NCI-H1694 treated with DMSO at 0.1 percent for 48 hours (cell line): ENCODE data around the gene BID.

Experiments
- DNase-seq: peaks from one replicate; lab custom pipeline; 2025; lab: John Stamatoyannopoulos, UW

BID gene

DNA sequence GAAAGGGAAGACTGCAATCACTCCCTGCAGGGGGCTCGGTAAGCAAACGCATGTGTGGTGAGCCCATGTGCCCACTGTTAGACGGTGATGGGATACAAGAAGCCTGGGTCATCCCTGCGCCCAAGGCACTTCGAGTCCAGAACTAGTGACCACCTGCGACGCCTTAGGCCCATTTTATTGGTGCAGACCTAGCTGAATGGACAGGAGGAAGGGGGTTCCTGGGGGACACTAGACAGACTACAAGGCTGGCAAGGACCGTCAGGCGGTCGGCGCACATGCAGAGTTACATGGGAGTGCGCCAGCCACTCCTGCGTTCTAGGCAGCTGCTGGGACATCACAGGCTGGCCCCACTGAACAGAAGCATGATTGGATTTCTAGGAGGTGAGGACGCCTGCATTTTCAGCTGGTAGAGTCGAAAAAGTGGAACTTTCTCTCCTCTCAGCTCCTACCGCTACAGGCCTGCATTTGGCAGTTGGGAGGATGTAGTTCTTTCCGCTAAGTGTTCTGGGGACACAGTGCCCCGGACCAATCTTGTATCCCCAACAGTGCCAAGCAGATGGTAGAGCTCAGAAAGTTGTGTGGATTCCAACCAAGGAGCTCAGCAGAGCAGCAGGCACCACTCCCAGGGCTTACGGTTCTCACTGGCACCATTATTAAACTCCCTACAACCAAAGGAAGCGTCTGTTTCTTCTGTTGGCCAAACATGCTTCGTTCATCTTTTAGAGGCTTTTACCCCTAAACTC is 35.7 kb downstream of the BID start:
- no peak for DNase-seq

- DNase-seq = no peak
These were observed 40.1 kb downstream of the BID start for GRCh38 chr22:17734187-17734586.

DNA sequence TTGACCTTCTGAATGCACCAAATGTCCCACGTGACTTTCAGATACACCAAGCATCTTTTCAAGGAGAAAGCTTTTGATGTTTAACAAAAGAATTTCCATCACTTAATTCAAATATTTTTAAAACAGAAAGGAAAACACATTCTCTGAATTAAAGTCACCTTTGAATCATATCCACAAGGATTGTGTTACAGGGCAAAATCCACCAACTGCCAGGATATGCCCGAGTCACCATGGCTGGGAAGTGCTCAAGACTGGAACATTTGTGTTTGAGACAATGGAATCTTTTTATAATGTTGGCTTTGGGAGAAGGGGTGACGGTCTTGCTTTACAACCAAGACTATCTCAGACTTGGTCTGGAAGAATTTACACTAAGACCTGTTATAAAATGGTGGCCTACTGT is 40.8 kb downstream of the BID start:
- DNase-seq = no peak

GRCh38 chr22:17732251-17732854 is 41.9 kb downstream of the BID start:
- DNase-seq = no peak

DNA sequence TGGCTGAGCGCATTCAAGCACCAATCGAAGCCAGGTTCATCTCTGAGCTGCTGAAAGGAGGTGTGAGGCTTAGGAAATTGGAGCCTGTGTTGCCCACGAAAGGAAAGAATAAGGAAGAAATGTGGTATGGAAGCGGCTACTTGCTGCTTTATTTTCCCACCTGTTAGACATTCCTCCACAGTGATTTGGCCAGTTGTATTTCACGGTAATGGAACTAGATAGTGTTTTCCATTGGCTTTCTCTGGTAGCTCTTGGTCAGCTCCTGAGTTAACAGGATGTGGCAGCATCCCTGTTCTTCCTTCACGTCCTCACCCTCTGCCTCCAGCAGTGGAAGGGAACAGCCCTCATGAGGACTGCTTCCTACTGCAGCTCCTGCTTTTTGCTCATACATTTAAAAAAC is 44.7 kb downstream of the BID start:
- no peak for DNase-seq

DNA sequence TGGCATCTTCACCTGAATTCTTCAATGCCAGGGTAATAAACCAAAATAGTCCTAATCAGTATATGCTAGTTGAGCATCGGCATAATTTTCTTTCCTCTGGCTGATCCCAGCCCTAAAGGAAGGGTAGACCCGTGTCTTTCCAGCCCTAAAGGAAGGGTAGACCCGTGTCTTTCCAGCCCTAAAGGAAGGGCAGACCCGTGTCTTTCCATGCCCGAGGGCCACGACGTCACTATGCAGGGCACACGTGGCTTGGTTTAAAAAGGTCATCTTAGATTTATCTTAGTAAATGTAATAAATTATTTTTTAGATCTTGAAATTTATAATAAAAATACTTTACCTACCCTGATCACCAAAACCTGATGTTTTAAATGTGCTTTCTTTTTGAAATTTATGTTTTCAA is 45.5 kb downstream of the BID start:
- no peak for DNase-seq

DNA sequence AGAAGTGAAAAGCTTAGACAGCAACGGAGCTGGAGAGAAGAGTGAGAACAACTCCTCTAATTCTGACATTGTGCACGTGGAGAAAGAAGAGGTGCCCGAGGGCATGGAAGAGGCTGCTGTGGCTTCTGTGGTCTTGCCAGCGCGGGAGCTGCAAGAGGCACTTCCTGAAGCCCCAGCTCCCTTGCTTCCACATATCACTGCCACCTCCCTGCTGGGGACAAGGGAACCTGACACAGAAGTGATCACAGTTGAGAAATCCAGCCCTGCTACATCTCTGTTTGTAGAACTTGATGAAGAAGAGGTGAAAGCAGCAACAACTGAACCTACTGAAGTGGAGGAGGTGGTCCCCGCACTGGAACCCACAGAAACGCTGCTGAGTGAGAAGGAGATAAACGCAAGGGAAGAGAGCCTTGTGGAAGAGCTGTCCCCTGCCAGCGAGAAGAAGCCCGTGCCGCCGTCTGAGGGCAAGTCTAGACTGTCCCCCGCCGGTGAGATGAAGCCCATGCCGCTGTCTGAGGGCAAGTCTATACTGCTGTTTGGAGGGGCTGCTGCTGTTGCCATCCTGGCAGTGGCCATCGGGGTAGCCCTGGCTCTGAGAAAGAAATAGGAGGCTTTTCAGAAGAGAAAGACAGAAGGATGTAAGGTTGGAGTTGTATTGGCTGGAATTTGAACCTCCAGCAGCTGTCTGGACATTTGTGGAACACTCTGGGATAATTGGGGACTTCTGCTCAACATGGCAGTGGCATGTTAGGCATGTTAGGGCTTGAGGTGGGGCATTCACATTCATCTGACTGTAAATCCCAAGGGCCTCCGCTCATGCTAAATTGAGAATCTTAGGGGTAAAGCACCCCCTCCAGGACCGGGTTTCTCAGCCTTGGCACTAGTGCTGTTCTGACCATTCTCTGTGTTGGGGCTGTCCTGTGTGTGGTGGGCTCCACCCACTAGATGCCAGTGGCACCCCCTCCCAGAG is 47.1 kb downstream of the BID start:
- DNase-seq = no peak

- no peak for DNase-seq
These were observed 48.0 kb downstream of the BID start for GRCh38 chr22:17726006-17726927.

DNA sequence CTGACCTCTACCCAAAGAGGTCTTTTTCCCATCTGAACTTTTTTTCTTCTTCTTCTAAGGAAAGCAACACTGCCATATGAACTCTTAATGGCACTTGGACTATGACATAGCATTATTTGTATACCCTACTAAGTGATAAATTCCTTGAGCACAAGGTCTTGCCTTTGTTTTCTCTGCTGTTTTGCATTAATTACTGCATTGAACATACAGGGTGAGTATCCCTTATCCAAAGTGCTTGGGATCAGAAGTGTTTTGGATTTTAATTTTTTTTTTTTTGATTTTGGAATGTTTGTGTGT is 48.8 kb downstream of the BID start:
- no peak for DNase-seq

DNA sequence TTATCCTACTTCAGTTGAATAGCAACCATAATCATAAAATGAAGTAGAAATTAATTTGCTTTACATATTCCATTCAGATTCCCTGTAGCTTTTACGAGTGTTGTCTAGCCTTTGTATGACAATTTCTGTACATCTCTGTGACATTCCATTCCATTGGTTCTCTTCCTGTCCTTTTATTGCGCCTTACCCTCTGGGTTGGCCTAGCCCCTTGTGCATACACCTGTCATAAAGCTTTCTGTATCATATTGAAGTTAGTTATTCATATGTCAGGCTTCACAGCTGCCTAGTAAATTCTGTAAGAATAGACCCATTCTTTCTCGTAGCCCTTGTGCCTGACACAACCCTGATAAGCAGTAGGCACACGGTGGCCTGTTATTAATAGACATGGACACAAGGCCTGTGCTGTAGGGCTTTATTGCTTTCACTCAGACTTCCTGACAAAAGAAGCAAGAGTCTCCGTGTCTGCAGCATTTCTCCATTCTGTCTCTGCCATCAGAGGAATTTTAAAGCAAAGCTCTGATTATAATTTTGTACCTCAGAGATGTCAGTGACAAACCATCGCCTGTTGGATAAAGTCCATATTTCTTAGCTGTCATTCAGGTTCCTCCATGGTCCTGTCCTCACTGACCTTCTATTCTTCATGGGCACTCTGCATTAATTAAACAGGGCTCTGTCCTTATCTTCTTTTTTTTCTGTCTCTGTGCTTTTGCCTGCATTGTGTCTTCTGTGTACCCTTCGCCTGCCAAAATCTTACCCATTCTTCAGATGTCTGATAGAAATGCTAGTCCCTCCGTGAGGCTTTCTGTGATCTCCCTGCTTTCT is 49.4 kb downstream of the BID start:
- DNase-seq = no peak

- no peak for DNase-seq
These were observed 50.0 kb downstream of the BID start for GRCh38 chr22:17724241-17724640.

DNA sequence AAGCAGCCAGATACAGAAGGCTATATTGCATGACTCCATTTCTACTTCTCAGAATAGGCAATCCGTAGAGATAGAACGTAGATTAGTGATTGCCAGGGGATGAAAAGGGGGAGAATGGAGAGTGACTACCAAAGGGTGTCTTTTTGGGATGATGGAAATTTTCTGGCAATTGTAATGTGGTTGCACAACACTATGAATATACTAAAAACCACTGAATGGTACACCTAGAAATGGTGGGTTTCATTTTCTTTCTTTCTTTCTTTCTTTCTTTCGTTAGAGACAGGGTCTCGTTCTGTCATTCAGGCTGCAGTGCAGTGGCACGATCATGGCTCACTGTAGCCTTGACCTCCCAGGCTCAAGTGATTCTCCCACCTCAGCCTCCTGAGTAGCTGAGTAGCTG is 54.4 kb downstream of the BID start:
- DNase-seq = no peak

DNA sequence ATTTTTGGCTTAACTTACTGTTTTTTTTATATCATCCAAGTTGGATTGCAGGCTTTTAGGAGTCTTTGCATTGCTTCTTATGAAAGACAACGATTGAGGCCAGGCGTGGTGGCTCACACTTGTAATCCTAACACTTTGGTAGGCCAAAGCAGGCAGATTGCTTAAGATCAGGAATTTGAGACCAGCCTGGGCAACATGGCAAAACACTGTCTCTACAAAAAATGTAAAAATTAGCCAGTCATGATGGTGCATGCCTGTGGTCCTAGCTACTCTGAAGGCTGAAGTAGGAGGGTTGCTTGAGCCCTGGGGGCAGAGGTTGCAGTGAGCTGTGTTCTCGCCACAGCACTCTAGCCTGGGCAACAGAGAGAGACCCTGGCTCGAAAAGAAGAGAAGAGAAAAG is 56.6 kb downstream of the BID start:
- DNase-seq = no peak

- no peak for DNase-seq
These were observed 57.7 kb downstream of the BID start for GRCh38 chr22:17716529-17716928.

- peak; percentile 1 for DNase-seq
These were observed 61.8 kb downstream of the BID start for GRCh38 chr22:17712441-17712840.

- DNase-seq = no peak
These were observed 64.2 kb downstream of the BID start for GRCh38 chr22:17710023-17710422.

- DNase-seq = no peak
These were observed 66.7 kb downstream of the BID start for GRCh38 chr22:17707526-17707925.

- no peak for DNase-seq
These were observed 67.3 kb downstream of the BID start for GRCh38 chr22:17706947-17707346.

DNA sequence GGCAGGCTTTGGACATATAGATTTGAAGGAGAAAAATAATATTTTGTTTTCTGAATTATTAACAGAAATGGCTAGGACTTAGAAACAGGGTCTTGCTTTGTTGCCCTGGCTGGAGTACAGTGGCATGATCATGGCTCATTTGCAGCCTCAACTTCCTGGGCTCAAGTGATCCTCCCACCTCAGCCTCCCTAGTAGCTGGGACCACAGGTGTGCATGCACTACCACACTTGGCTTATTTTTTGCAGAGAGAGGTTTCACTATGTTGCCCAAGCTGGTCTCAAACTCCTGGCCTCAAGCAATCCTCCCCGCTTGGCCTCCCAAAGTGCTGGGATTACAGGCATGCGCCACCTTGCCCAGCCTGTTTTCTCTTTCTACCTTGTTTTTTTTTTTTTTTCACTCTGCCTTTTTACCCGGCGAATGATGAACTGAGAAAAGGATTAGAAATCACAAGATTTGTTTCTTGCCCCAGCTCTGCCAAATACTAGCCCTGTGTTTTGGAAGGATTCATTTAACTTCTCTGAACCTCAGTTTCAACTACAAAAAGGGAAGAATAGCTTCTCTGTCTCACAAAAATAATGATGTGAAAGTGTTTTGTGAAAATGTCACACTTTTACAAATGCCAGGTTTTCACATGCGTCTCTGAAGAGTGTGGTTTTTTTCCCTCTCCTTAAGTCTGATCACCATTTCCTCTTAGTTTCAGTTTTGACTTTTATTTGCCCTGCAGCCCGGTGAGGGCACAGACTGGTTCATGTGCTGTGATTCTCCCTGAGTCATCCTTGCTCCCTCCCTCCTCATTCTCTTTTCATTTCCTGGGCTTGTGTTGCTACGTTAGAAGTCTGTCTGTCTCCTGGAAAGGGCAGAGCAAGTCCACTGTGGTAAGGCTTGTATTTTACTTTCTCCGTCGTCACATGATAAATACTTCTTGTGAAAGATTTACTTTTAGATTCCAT is 68.0 kb downstream of the BID start:
- no peak for DNase-seq

- DNase-seq = no peak
These were observed 68.7 kb downstream of the BID start for GRCh38 chr22:17705546-17705945.
